HFF-Myc (cell line): ENCODE measurements around the gene OR6Q1.

Experiments used
- DNase-seq: peaks from one replicate; pipeline ENCODE4 v3.0.0-alpha.2; 2011; ENCODE audit warnings: low read depth; ENCODE audit errors: extremely low read depth
- H3K4me3 ChIP-seq: replicated peaks from 2 replicates; pipeline ENCODE4 v1.5.1; 2011; ENCODE audit warnings: low read depth, mild to moderate bottlenecking, control low read depth, low read length
- CTCF ChIP-seq: IDR thresholded peaks from 2 replicates; pipeline ENCODE4 v1.5.1; 2012; ENCODE audit warnings: mild to moderate bottlenecking, low read depth, low read length, control low read depth; ENCODE audit errors: missing control alignments

The OR6Q1 gene

GRCh38 chr11:58028687-58029411 is 1.9 kb upstream of the OR6Q1 start:
- no peak overlapping the region for H3K4me3 ChIP-seq
- no peak for TF ChIP-seq CTCF
- no peak for DNase-seq

GRCh38 chr11:58034471-58034870 is 3.7 kb downstream of the OR6Q1 start:
- TF ChIP-seq CTCF = no peak
- DNase-seq = no peak
- no peak overlapping the region for H3K4me3 ChIP-seq

GRCh38 chr11:58039589-58039988 is 8.8 kb downstream of the OR6Q1 start:
- no peak for TF ChIP-seq CTCF

GRCh38 chr11:58043379-58043778 is 12.6 kb downstream of the OR6Q1 start:
- DNase-seq = no peak
- no peak for TF ChIP-seq CTCF
- H3K4me3 ChIP-seq = no peak overlapping the region

More at GRCh38 chr11:58039589-58039988, 8.8 kb downstream of the OR6Q1 start:
- DNase-seq = no peak
- H3K4me3 ChIP-seq = no peak overlapping the region

- no peak for TF ChIP-seq CTCF
- H3K4me3 ChIP-seq = no peak overlapping the region
- DNase-seq = no peak
Observed at GRCh38 chr11:58046231-58046630, 15.5 kb downstream of the OR6Q1 start.

GRCh38 chr11:58047818-58048217 is 17.1 kb downstream of the OR6Q1 start:
- H3K4me3 ChIP-seq = no peak overlapping the region
- no peak for DNase-seq
- TF ChIP-seq CTCF = no peak
